ENCODE data around the gene BLMH.

Gene BLMH

DNA sequence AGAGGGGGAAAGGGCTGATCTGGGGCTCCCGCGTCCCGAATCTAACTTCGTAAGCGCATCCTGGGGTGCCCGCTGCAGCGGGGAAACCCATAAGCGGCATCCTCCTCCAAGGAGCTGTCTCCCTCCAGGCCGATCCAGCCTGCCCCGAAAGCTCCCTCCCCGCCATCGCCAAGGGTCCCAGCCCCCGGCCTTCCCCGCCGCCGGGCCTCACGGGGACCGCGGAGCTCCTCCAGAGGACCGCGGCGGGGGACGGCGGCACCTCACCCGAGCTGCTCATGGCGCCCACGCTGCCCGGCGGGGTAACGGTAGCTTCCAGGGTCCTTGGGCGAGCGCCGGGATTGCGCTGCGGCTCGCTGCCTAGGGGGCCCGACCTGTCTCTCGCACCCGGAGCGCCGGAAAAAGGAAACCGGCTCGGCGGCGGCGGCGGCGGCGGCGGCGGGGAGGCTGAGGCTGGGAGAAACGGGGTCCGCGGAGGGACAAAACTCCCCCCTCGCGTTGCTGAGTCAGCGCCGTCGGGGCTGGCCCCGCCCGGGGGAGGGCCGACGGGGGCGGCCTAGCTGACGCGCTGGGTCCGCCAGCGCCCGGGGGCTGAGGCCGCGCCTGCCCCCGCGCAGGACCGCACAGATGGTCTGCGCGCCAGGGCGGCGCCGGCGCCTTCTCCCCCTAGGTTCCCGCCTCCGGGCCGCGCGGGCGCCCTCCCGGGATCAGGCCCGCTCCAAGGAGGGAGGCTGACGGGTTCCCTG is at the start of gene BLMH:
BLMH (minus strand) TSS at position 402 of the 743 bp plus-strand sequence; CDS start at position 277, 125 bp downstream.
- Histone ChIP-seq H3K9me3 (replicated peaks; ENCODE audit: insufficient read depth, low read length) (no peaks in the 10 kb centered on the region), H3K9me2 (replicated peaks; ENCODE audit: insufficient read depth, low read length) (no peaks in the 10 kb centered on the region), H3K4me2 (ENCODE audit: low read depth, low read length) (peak within 1 kb of the TSS; percentile 94), H3F3A (ENCODE audit: insufficient read depth, low read length) (peaks cover 13% of the 10 kb centered on the region), H4K20me1 (ENCODE audit: insufficient read depth, low read length) (peaks cover 3% of the 10 kb centered on the region; the same call in 1 of the 2 replicates), H3K4me1 (ENCODE audit: low read length) (peaks cover 15% of the 10 kb centered on the region), H3K9ac (ENCODE audit: low read length) (peak within 1 kb of the TSS; percentile 86), H2AFZ (ENCODE audit: low read length) (peak within 1 kb of the TSS; percentile 97), H3K4me3 (ENCODE audit: low read length) (peak within 1 kb of the TSS; percentile 91), H3K36me3 (replicated peaks; ENCODE audit: insufficient read depth, low read length) (peaks cover 11% of the 10 kb centered on the region; the same call in 1 of the 2 replicates), H3K79me2 (ENCODE audit: low read length) (peaks cover 27% of the 10 kb centered on the region), H3K27ac (ENCODE audit: low read length) (peak within 1 kb of the TSS; percentile 30; the same call in 1 of the 2 replicates), H3K27me3 (replicated peaks; ENCODE audit: insufficient read depth, low read length) (no peaks in the 10 kb centered on the region; the same call in 1 of the 2 replicates)
- TF ChIP-seq CTCF (IDR thresholded peaks at IDR 0.05; ENCODE audit: low read length) = no peak
- TF ChIP-seq EZH2phosphoT487 (IDR thresholded peaks at IDR 0.05; ENCODE audit: low read length) = no peak
- DNase-seq = peak; percentile 80

DNA sequence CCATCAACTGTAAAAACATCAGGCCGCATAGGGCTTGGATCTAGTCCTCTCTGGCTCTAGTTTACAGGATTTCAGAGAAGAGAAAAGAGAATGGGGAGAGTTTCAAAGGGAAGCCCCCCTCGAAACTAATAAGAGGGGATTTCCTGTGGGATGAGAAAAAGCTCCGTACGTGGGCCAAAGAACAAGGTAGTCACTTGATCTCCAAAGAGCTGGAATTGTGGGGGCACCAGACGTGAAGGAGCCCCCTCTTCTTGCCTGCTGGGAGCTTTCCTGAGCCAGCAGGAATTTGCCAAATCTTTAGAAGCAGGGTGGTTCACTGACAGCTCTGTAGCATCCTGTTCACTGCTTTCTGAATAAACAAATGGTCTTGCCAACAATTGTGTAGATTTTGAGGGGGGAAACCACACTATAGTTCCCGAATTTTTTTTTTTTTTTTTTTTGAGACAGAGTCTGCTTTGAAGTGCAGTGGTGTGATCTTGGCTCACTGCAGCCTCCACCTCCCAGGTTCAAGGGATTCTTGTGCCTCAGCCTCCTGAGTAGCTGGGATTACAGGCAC is 49.1 kb upstream of the BLMH start:
- Histone ChIP-seq H3K9me2 (replicated peaks; ENCODE audit: insufficient read depth, low read length) (no peaks in the 10 kb centered on the region), H3K79me2 (ENCODE audit: low read length) (no peaks in the 10 kb centered on the region), H3K27ac (ENCODE audit: low read length) (no peak overlapping the region), H3K4me1 (ENCODE audit: low read length) (0 out of 2 replicates have a peak, but pooled peaks cover 6% of the 10 kb centered on the region), H3K4me3 (ENCODE audit: low read length) (no peak overlapping the region), H3K9ac (ENCODE audit: low read length) (no peak overlapping the region), H3K4me2 (ENCODE audit: low read depth, low read length) (no peak overlapping the region), H3K9me3 (replicated peaks; ENCODE audit: insufficient read depth, low read length) (no peaks in the 10 kb centered on the region), H2AFZ (ENCODE audit: low read length) (no peak overlapping the region), H4K20me1 (ENCODE audit: insufficient read depth, low read length) (no peaks in the 10 kb centered on the region), H3K27me3 (replicated peaks; ENCODE audit: insufficient read depth, low read length) (no peaks in the 10 kb centered on the region), H3F3A (ENCODE audit: insufficient read depth, low read length) (no peaks in the 10 kb centered on the region), H3K36me3 (replicated peaks; ENCODE audit: insufficient read depth, low read length) (no peaks in the 10 kb centered on the region)
- TF ChIP-seq CTCF (IDR thresholded peaks at IDR 0.05; ENCODE audit: low read length) (no peak), EZH2 (optimal IDR thresholded peaks at IDR 0.05; ENCODE audit: low read depth, low read length) (no peak), EZH2phosphoT487 (IDR thresholded peaks at IDR 0.05; ENCODE audit: low read length) (no peak)
- DNase-seq = no peak

- no peak for TF ChIP-seq EZH2phosphoT487 (IDR thresholded peaks at IDR 0.05; ENCODE audit: low read length)
- no peak for TF ChIP-seq EZH2 (optimal IDR thresholded peaks at IDR 0.05; ENCODE audit: low read depth, low read length)
- no peak for TF ChIP-seq CTCF (IDR thresholded peaks at IDR 0.05; ENCODE audit: low read length)
- no peak overlapping the region for H3K4me3 ChIP-seq (ENCODE audit: low read length)
These were observed 47.3 kb upstream of the BLMH start for GRCh38 chr17:30339086-30339485.

More at GRCh38 chr17:30339086-30339485, 47.3 kb upstream of the BLMH start:
- Histone ChIP-seq H3K27ac (ENCODE audit: low read length) (no peak overlapping the region), H3K9ac (ENCODE audit: low read length) (no peak overlapping the region), H3F3A (ENCODE audit: insufficient read depth, low read length) (no peaks in the 10 kb centered on the region), H4K20me1 (ENCODE audit: insufficient read depth, low read length) (no peaks in the 10 kb centered on the region), H3K4me1 (ENCODE audit: low read length) (0 out of 2 replicates have a peak, but pooled peaks cover 6% of the 10 kb centered on the region), H3K79me2 (ENCODE audit: low read length) (no peaks in the 10 kb centered on the region), H3K4me2 (ENCODE audit: low read depth, low read length) (no peak overlapping the region), H3K9me3 (replicated peaks; ENCODE audit: insufficient read depth, low read length) (no peaks in the 10 kb centered on the region), H2AFZ (ENCODE audit: low read length) (no peak overlapping the region), H3K27me3 (replicated peaks; ENCODE audit: insufficient read depth, low read length) (no peaks in the 10 kb centered on the region), H3K36me3 (replicated peaks; ENCODE audit: insufficient read depth, low read length) (no peaks in the 10 kb centered on the region), H3K9me2 (replicated peaks; ENCODE audit: insufficient read depth, low read length) (no peaks in the 10 kb centered on the region)
- no peak for DNase-seq
